Smooth muscle cell (in vitro differentiated cells): Measurements from ENCODE around the gene NFIX. TPM values are rescaled to one million over a fixed set of nuclear protein-coding genes. Genes with fewer than 3 reads are reported as not detected.

Experiments
- DNase-seq: peaks from one replicate; lab custom pipeline; 2025; ENCODE audit not compliant: unreplicated experiment; lab: John Stamatoyannopoulos, UW
- H2AFZ ChIP-seq: fragments of 200-600 bp; sonication (generic); 2 replicates; pipeline ENCODE4 v1.6.0; 2016; ENCODE audit warnings: antibody characterized with exemption, low read depth, mild to moderate bottlenecking
- H3F3A ChIP-seq: fragments of 200-600 bp; sonication (generic); 2 replicates; pipeline ENCODE4 v1.6.0; 2017; ENCODE audit warnings: antibody characterized with exemption, low read depth
- H3K27ac ChIP-seq: fragments of 200-600 bp; sonication (generic); 2 replicates; pipeline ENCODE4 v1.5.1; 2016; ENCODE audit warnings: low read depth, mild to moderate bottlenecking
- H3K27me3 ChIP-seq: fragments of 200-600 bp; sonication (generic); 2 replicates; pipeline ENCODE4 v1.6.1; 2016; ENCODE audit warnings: low read depth, mild to moderate bottlenecking
- H3K36me3 ChIP-seq: fragments of 200-600 bp; sonication (generic); 2 replicates; pipeline ENCODE4 v1.5.1; 2016; ENCODE audit warnings: low read depth
- H3K4me1 ChIP-seq: fragments of 200-600 bp; sonication (generic); 2 replicates; pipeline ENCODE4 v1.5.1; 2016; ENCODE audit warnings: low read depth
- H3K4me2 ChIP-seq: fragments of 200-600 bp; sonication (generic); 2 replicates; pipeline ENCODE4 v1.6.0; 2016; ENCODE audit warnings: mild to moderate bottlenecking
- H3K4me3 ChIP-seq: fragments of 200-600 bp; sonication (generic); 2 replicates; pipeline ENCODE4 v1.5.1; 2016; ENCODE audit warnings: mild to moderate bottlenecking
- H3K79me2 ChIP-seq: fragments of 200-600 bp; sonication (generic); 2 replicates; pipeline ENCODE4 v1.6.0; 2016; ENCODE audit warnings: low read depth, mild to moderate bottlenecking
- H3K9ac ChIP-seq: fragments of 200-600 bp; sonication (generic); 2 replicates; pipeline ENCODE4 v1.6.0; 2016; ENCODE audit warnings: low read depth
- H3K9me3 ChIP-seq: fragments of 200-600 bp; sonication (generic); replicated peaks from 2 replicates; pipeline ENCODE4 v1.5.1; 2016; ENCODE audit warnings: low read depth
- H4K20me1 ChIP-seq: fragments of 200-600 bp; sonication (generic); 2 replicates; pipeline ENCODE4 v1.6.0; 2016; ENCODE audit warnings: low read depth
- CTCF ChIP-seq: fragments of 200-600 bp; sonication (generic); IDR thresholded peaks from 2 replicates; pipeline ENCODE4 v1.5.1; 2017; ENCODE audit warnings: borderline replicate concordance, mild to moderate bottlenecking, antibody characterized with exemption; ENCODE audit not compliant: insufficient read depth, poor library complexity, severe bottlenecking
- WGBS: methylation state at CpG from one replicate; pipeline ENCODE4 v1.1.7; 2016; ENCODE audit warnings: low lambda C conversion rate; 5-methylcytosine and 5-hydroxymethylcytosine counted together
- polyA plus RNA-seq: library from polyadenylated mRNA; unstranded; fragments of >200 nt; fragmentation: Nextera tagmentation; extraction: Ambion mirVana; gene quantifications from 2 replicates; pipeline ENCODE4 v1.2.1, GENCODE V29; 2016
- total RNA-seq: library from RNA; depleted of rRNA; stranded (reverse); fragments of >200 nt; gene quantifications from 2 replicates; pipeline ENCODE4 v1.2.3, GENCODE V29; 2014

NFIX gene
- total and polyA plus RNA-seq, 2 experiments from 2014 or later = 1.9 to 2.3 TPM

- Histone ChIP-seq H3K79me2 (peaks cover 30% of the 10 kb centered on the region), H4K20me1 (peaks cover 50% of the 10 kb centered on the region), H3K36me3 (no peaks in the 10 kb centered on the region), H3K4me1 (peaks cover 13% of the 10 kb centered on the region), H3K4me2 (peak overlapping the region; percentile 96), H3K9me3 (no peaks in the 10 kb centered on the region), H3K27ac (peak overlapping the region; percentile 97), H3K4me3 (peak overlapping the region; percentile 85), H2AFZ (no peak overlapping the region), H3F3A (peaks cover 26% of the 10 kb centered on the region), H3K9ac (peak overlapping the region; percentile 97), H3K27me3 (no peaks in the 10 kb centered on the region)
- no peak for DNase-seq
- WGBS = 51% methylated on average over 14 of the region's 14 CpGs
- TF ChIP-seq CTCF = no peak
Measured at GRCh38 chr19:12946731-12947496, 48.4 kb upstream of the NFIX start.

GRCh38 chr19:12947702-12948611 lies 47.3 kb upstream of the NFIX start:
- peaks cover 39% of the 10 kb centered on the region for H4K20me1 ChIP-seq
- H3K79me2 ChIP-seq = peaks cover 26% of the 10 kb centered on the region
- H3F3A ChIP-seq = peaks cover 30% of the 10 kb centered on the region
- no peak overlapping the region for H3K27ac ChIP-seq
- H3K9ac ChIP-seq = no peak overlapping the region
- H3K36me3 ChIP-seq = no peaks in the 10 kb centered on the region
- WGBS = 97% methylated on average over 27 of the region's 28 CpGs
- H3K27me3 ChIP-seq = no peaks in the 10 kb centered on the region
- no peak overlapping the region for H2AFZ ChIP-seq
- TF ChIP-seq CTCF = no peak
- DNase-seq = no peak
- H3K4me1 ChIP-seq = peaks cover 13% of the 10 kb centered on the region
- no peak overlapping the region for H3K4me3 ChIP-seq
- peak overlapping the region; percentile 96 for H3K4me2 ChIP-seq
- no peaks in the 10 kb centered on the region for H3K9me3 ChIP-seq

- Histone ChIP-seq H3K9me3 (no peaks in the 10 kb centered on the region), H3F3A (peaks cover 22% of the 10 kb centered on the region), H2AFZ (no peak overlapping the region), H3K4me1 (peaks cover 13% of the 10 kb centered on the region), H3K27me3 (no peaks in the 10 kb centered on the region), H3K36me3 (no peaks in the 10 kb centered on the region), H3K27ac (no peak overlapping the region), H3K4me3 (no peak overlapping the region), H4K20me1 (peaks cover 36% of the 10 kb centered on the region), H3K9ac (no peak overlapping the region), H3K4me2 (no peak overlapping the region), H3K79me2 (peaks cover 26% of the 10 kb centered on the region)
- 98% methylated on average over 28 of the region's 30 CpGs for WGBS
- TF ChIP-seq CTCF = no peak
- no peak for DNase-seq
Measured at GRCh38 chr19:12948612-12949362, 46.5 kb upstream of the NFIX start.
